Urinary bladder (tissue), 4 donors: ENCODE results near the gene ACSF3. TPM values are rescaled to one million over a fixed set of nuclear protein-coding genes. Genes with fewer than 3 reads are reported as not detected.

Experiments
- DNase-seq: peaks from one replicate; pipeline ENCODE4 v3.0.0-alpha.2; 2015; ENCODE audit errors: extremely low spot score
- H3K27ac ChIP-seq: one replicate; pipeline ENCODE4 v1.5.1; 2013; ENCODE audit warnings: low read depth, mild to moderate bottlenecking, moderate library complexity
- H3K36me3 ChIP-seq: one replicate; pipeline ENCODE4 v1.6.1; 2013; ENCODE audit warnings: mild to moderate bottlenecking, moderate library complexity; ENCODE audit not compliant: insufficient read depth
- H3K4me1 ChIP-seq: one replicate; pipeline ENCODE4 v1.6.1; 2013; ENCODE audit warnings: mild to moderate bottlenecking, moderate library complexity; ENCODE audit not compliant: insufficient read depth
- H3K4me3 ChIP-seq: one replicate; pipeline ENCODE4 v1.5.1; 2013; ENCODE audit warnings: low read depth, low read length
- WGBS: extraction: QIAGEN DNeasy Blood & Tissue Kit; methylation state at CpG from one replicate; pipeline ENCODE4 v1.1.7; 2013; 5-methylcytosine and 5-hydroxymethylcytosine counted together
- polyA plus RNA-seq: library from polyadenylated mRNA; stranded (reverse); fragments of 200-250 nt; gene quantifications from one replicate; pipeline ENCODE4 v1.2.3, GENCODE V29; 2013
- total RNA-seq: library from RNA; depleted of rRNA; stranded (reverse); fragments of >200 nt; gene quantifications from one replicate; pipeline ENCODE4 v1.2.3, GENCODE V29; 2014
- donor health status: healthy with polysubstance abuse.
- donor health status: healthy.

Gene ACSF3
- total and polyA plus RNA-seq, 2 donors, result 19.1 to 19.7 TPM

GRCh38 chr16:89051521-89052166, 42.0 kb upstream of the ACSF3 start:
- DNase-seq, result no peak
- WGBS, result 54% methylated on average over 22 of the region's 22 CpGs
- Histone ChIP-seq H3K4me1 (no peaks in the 10 kb centered on the region), H3K4me3 (no peak overlapping the region), H3K36me3 (no peaks in the 10 kb centered on the region), H3K27ac (no peak overlapping the region)

GRCh38 chr16:89052191-89052889, 41.3 kb upstream of the ACSF3 start:
- Histone ChIP-seq H3K27ac (no peak overlapping the region), H3K36me3 (no peaks in the 10 kb centered on the region), H3K4me3 (no peak overlapping the region), H3K4me1 (no peaks in the 10 kb centered on the region)
- DNase-seq, result no peak
- WGBS, result 81% methylated on average over 46 of the region's 46 CpGs

GRCh38 chr16:89052890-89053724, 40.5 kb upstream of the ACSF3 start:
- DNase-seq, result no peak
- no peak overlapping the region for H3K4me3 ChIP-seq
- H3K36me3 ChIP-seq, result no peaks in the 10 kb centered on the region
- WGBS, result 63% methylated on average over 48 of the region's 48 CpGs
- no peaks in the 10 kb centered on the region for H3K4me1 ChIP-seq
- H3K27ac ChIP-seq, result no peak overlapping the region

GRCh38 chr16:89053725-89054029, 40.0 kb upstream of the ACSF3 start:
- no peaks in the 10 kb centered on the region for H3K4me1 ChIP-seq
- H3K36me3 ChIP-seq, result no peaks in the 10 kb centered on the region
- DNase-seq, result no peak
- no peak overlapping the region for H3K27ac ChIP-seq
- no peak overlapping the region for H3K4me3 ChIP-seq
- WGBS, result 84% methylated on average over 16 of the region's 16 CpGs

- Histone ChIP-seq H3K4me3 (no peak overlapping the region), H3K36me3 (no peaks in the 10 kb centered on the region), H3K4me1 (no peaks in the 10 kb centered on the region), H3K27ac (no peak overlapping the region)
- WGBS, result 61% methylated on average over 15 of the region's 15 CpGs
- DNase-seq, result no peak
Measured at GRCh38 chr16:89054261-89054661, 39.4 kb upstream of the ACSF3 start.

GRCh38 chr16:89054714-89055113, 38.9 kb upstream of the ACSF3 start:
- no peak for DNase-seq
- no peak overlapping the region for H3K27ac ChIP-seq
- 82% methylated on average over 11 of the region's 11 CpGs for WGBS

GRCh38 chr16:89055313-89055712, 38.3 kb upstream of the ACSF3 start:
- no peak overlapping the region for H3K27ac ChIP-seq
- no peak for DNase-seq
- H3K4me3 ChIP-seq, result no peak overlapping the region
- WGBS, result 84% methylated on average over 15 of the region's 15 CpGs
- no peaks in the 10 kb centered on the region for H3K36me3 ChIP-seq
- H3K4me1 ChIP-seq, result no peaks in the 10 kb centered on the region

More at GRCh38 chr16:89054714-89055113, 38.9 kb upstream of the ACSF3 start:
- Histone ChIP-seq H3K4me1 (no peaks in the 10 kb centered on the region), H3K36me3 (no peaks in the 10 kb centered on the region), H3K4me3 (no peak overlapping the region)

GRCh38 chr16:89055894-89056555, 37.6 kb upstream of the ACSF3 start:
- Histone ChIP-seq H3K36me3 (no peaks in the 10 kb centered on the region), H3K4me1 (no peaks in the 10 kb centered on the region), H3K27ac (no peak overlapping the region), H3K4me3 (no peak overlapping the region)
- DNase-seq, result no peak
- WGBS, result 85% methylated on average over 25 of the region's 25 CpGs

- Histone ChIP-seq H3K36me3 (no peaks in the 10 kb centered on the region), H3K27ac (no peak overlapping the region), H3K4me1 (no peaks in the 10 kb centered on the region), H3K4me3 (no peak overlapping the region)
- whole genome bisulfite sequencing, result 83% methylated on average over 11 of the region's 11 CpGs
- DNase-seq, result no peak
Measured at GRCh38 chr16:89056592-89056991, 37.1 kb upstream of the ACSF3 start.

GRCh38 chr16:89057738-89058137, 35.9 kb upstream of the ACSF3 start:
- 53% methylated on average over 9 of the region's 9 CpGs for WGBS
- DNase-seq, result no peak
- Histone ChIP-seq H3K36me3 (no peaks in the 10 kb centered on the region), H3K4me1 (no peaks in the 10 kb centered on the region), H3K4me3 (no peak overlapping the region), H3K27ac (no peak overlapping the region)

- no peak overlapping the region for H3K27ac ChIP-seq
- H3K4me3 ChIP-seq, result no peak overlapping the region
- no peak for DNase-seq
- no peaks in the 10 kb centered on the region for H3K36me3 ChIP-seq
- 95% methylated on average over 9 of the region's 9 CpGs for WGBS
- H3K4me1 ChIP-seq, result no peaks in the 10 kb centered on the region
Measured at GRCh38 chr16:89058812-89059211, 34.8 kb upstream of the ACSF3 start.

- no peak for DNase-seq
- WGBS, result 67% methylated on average over 12 of the region's 12 CpGs
- no peak overlapping the region for H3K4me3 ChIP-seq
- no peaks in the 10 kb centered on the region for H3K4me1 ChIP-seq
- no peaks in the 10 kb centered on the region for H3K36me3 ChIP-seq
- no peak overlapping the region for H3K27ac ChIP-seq
Measured at GRCh38 chr16:89060207-89060794, 33.4 kb upstream of the ACSF3 start.

- WGBS, result 71% methylated on average over 21 of the region's 21 CpGs
- no peak for DNase-seq
- H3K4me3 ChIP-seq, result no peak overlapping the region
- no peaks in the 10 kb centered on the region for H3K36me3 ChIP-seq
- no peak overlapping the region for H3K27ac ChIP-seq
- H3K4me1 ChIP-seq, result no peaks in the 10 kb centered on the region
Measured at GRCh38 chr16:89061086-89061485, 32.6 kb upstream of the ACSF3 start.
